ENCODE data around the gene LCMT1.
A peak's percentile ranks its signal among the peaks of the same experiment; 100 is the strongest.

The LCMT1 gene

GRCh38 chr16:25199457-25199856, 87.9 kb downstream of the LCMT1 start:
- no peak for DNase-seq

- DNase-seq, result peak; percentile 64
Measured at GRCh38 chr16:25210758-25211157, 99.2 kb downstream of the LCMT1 start.

DNA sequence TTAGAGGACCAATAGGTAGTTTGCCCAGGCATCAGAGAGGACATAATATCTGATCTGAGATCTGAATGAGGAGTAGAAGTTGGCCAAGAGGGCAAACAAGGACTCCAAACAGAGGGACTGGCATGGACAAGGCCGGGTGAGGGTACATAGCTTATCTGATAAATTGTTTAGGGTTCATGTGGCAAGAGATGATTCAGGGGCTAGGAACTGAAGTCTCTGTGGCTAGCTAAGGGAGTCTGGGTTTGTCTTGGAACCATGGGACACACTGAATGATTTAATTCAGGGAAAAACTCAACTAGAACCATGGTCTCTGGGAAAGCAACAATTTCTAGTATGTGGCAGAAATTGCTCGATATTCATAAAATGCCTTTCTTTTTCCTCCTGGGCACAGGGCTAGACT, 101.1 kb downstream of the LCMT1 start:
- no peak for DNase-seq

DNA sequence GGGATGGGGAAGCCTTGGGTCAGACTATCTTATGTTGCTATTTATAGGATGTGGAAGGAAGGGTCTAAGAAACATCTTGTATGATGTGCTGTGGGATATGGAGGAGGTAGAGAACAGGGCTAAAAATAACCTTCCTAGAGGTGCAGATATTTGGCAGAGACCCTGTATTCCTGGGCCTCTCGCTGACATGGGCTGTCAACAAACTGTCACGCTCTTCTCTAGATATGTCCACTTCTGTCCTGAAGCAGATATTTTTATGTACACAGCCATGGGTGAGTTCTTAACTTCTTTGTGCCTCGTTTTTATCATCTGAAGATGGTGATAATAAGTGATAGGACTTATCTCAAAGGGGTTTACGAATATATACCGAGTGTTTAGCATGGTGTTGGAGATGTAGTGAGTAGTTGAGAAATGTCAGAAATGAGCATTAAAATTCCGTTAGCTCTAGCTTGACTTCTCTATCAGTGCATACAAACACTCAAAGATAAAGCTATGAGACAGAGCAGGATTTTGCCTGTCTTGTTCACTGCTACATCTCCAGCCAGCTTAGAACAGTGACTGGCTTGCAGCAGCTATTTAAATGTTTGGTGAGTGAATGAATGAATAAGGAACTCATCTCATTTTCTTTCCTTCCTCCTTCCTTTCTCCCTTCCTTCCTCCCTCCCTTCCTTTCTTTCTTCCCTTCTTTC, 102.3 kb downstream of the LCMT1 start:
- DNase-seq, result no peak

- no peak for DNase-seq
Measured at GRCh38 chr16:25217112-25217511, 105.6 kb downstream of the LCMT1 start.

DNA sequence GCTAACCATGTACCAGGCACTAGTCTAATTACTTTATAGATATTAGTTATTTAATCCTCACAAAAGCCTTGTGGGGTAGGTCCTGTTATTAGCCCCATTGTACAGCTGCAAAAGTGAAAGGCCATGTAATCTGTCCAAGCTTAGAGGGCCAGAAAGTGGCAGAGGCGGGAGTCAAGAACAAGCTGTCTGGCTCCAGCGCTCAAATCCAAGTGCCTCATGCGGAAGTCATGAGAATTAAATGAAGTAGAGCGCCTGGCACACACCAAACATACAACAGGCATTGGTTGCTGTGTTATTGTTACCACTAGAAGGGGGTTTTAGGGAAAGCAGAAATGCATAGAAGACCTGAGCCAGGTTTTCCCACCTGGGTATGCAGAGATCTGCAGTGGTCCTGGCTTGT, 106.4 kb downstream of the LCMT1 start:
- no peak for DNase-seq

- no peak for DNase-seq
Measured at GRCh38 chr16:25219070-25219737, 107.7 kb downstream of the LCMT1 start.

DNA sequence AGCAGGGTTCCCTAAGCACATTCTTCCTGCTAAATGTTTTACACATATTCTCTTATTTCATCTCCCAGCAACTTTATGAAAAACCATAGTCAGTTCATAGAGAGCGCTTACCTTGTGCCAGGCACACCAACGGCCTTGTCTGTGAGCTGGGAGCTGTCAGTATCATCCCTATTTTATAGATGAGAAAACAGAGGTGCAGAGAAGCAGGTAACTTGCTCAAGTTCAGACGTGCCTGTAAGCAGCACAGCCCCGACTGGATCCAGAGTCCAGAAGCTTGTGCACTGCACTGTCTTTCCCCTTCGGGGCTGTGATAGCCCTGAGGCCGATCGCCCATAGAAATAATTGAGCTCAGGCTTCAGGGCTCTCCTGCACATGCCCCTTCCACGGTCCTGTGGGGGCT, 111.4 kb downstream of the LCMT1 start:
- DNase-seq, result no peak

DNA sequence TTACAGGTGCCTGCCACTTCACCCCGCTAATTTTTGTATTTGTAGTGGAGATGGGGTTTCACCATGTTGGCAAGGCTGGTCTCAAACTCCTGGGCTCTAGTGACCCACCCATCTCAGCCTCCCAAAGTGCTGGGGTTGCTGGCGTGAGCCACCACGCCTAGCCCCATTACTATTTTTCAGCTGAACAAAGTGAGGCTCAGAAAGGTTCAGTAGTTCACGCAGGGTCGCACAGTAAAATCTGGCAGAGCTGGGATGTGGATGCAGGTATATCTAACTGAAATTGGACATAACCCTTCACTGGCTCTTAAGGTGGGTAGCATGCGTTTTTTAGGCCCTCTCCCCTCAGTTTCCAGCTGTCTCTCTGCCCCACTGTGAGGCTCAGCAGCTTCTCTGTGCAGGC, 112.4 kb downstream of the LCMT1 start:
- no peak for DNase-seq

GRCh38 chr16:25224731-25225319, 113.3 kb downstream of the LCMT1 start:
- no peak for DNase-seq
